DND-41 (cell line): ENCODE data around the gene PDGFRB.

Experiments
- EZH2 ChIP-seq: IDR thresholded peaks from 3 replicates; pipeline ENCODE4 v1.6.1; 2012; ENCODE audit warnings: borderline replicate concordance, low read depth, mild to moderate bottlenecking, moderate library complexity, low read length, inconsistent platforms; ENCODE audit not compliant: severe bottlenecking
- TF ChIP-seq, protein P1 (sequence below): IDR thresholded peaks from 2 replicates; pipeline ENCODE4 v1.5.1; 2012; ENCODE audit warnings: borderline replicate concordance, low read length, moderate library complexity, mild to moderate bottlenecking; ENCODE audit not compliant: poor library complexity, severe bottlenecking; ENCODE audit errors: extremely low read depth

DNA sequence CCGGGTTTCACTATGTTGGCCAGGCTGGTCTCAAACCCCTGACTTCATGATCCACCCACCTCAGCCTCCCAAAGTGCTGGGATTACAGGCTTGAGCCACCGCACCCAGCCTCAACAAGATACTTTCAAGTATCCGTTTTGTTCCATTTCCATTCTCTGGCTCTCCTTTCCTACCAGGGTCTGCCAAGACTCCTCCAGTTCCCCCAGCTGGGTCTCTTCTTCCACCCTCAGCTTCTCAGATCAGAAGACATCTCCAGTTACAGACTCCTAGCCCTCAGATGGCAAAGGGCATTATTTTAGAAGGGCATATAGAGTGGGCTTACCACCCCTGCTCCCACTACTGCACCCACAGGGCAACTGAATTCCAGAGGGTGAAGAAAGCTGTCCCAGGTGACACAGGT, 1.5 kb upstream of the PDGFRB start:
- TF ChIP-seq, protein P1, sequence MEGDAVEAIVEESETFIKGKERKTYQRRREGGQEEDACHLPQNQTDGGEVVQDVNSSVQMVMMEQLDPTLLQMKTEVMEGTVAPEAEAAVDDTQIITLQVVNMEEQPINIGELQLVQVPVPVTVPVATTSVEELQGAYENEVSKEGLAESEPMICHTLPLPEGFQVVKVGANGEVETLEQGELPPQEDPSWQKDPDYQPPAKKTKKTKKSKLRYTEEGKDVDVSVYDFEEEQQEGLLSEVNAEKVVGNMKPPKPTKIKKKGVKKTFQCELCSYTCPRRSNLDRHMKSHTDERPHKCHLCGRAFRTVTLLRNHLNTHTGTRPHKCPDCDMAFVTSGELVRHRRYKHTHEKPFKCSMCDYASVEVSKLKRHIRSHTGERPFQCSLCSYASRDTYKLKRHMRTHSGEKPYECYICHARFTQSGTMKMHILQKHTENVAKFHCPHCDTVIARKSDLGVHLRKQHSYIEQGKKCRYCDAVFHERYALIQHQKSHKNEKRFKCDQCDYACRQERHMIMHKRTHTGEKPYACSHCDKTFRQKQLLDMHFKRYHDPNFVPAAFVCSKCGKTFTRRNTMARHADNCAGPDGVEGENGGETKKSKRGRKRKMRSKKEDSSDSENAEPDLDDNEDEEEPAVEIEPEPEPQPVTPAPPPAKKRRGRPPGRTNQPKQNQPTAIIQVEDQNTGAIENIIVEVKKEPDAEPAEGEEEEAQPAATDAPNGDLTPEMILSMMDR: no peak
- TF ChIP-seq EZH2: no peak
